Stimulated activated CD8-positive, alpha-beta memory T cell treated with anti-CD3 and anti-CD28 coated beads, Interleukin-15, amount 100 ng/mL, for 1 hour (primary cell): ENCODE results near the gene PLXNA3.
A peak's percentile ranks its signal among the peaks of the same experiment; 100 is the strongest.

ENCODE experiments used
- DNase-seq: peaks from one replicate; pipeline ENCODE4 v3.0.0-alpha.2; 2020; ENCODE audit warnings: low read depth

Gene PLXNA3

GRCh38 chrX:154435171-154435733 lies 22.8 kb upstream of the PLXNA3 start:
- DNase-seq = no peak

DNA sequence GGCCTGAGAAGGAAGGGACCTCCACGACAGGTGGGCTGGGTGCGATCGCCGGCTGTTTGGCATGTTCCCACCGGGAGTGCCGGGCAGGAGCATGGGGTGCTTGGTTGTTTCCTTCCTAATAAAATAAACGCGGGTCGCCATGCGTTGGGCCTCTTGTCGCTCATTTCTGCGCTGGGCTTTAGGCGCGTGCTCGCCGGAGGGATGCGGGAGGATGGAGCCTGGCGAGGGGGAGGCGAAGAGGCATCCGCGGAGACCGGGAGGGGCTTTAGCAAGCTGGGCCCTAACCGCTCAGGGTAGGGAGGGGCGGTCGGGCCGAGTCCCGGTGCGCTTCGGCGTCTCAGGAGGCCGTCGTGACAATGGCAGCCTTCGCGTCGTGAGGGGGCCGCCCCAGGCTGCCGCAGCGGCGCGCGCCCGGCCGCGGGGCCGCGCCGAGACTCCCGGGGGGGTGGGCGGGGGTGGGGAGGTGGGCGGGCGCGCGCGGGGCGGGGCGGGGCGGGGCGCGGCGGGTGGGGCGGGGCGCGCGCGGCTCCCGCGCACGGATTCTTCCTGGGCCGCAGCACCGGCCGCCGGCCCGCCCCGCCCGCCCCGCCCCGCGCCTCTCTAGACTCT lies 21.6 kb upstream of the PLXNA3 start:
- DNase-seq = no peak

DNA sequence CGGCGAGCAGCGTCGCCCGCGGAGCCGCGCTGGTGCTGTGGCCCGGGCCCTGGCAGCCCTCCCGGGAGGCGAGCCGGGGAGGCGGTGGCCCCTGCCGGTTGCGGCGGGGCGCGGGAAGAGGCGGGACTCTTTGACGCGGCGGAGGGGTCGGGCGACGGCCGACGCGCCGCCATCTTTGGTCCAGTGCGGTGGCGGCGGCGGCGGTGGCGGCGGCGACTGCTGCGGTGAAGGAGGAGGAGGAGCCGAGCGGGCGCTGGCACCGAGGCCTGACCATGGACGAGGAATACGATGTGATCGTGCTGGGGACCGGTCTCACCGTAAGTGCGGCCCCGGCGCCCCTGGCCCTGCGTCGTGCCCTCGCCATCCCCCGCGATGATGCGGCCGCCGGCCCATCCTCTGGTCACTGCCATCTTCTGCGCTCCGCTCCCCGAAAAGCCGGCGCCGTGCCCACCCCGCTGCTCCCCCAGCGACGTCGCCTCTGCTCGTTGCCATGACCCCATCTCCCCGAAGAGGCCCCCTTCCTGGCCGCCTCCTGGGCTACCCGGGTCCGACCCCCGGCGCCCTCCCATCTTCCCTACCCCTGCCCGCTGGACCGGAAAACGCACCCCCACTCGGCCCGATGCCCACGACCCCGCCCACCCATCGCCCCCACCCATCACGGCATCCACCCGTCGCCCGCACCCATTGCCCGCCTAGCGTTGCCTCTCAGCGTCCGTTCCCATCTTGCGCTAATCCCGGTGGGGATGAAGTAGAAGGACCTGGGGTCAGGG lies 20.9 kb upstream of the PLXNA3 start, which contains the start of gene GDI1:
GDI1 (plus strand) TSS at position 172 of the 770 bp plus-strand sequence; CDS start at position 273, 101 bp downstream.
- no peak for DNase-seq

DNA sequence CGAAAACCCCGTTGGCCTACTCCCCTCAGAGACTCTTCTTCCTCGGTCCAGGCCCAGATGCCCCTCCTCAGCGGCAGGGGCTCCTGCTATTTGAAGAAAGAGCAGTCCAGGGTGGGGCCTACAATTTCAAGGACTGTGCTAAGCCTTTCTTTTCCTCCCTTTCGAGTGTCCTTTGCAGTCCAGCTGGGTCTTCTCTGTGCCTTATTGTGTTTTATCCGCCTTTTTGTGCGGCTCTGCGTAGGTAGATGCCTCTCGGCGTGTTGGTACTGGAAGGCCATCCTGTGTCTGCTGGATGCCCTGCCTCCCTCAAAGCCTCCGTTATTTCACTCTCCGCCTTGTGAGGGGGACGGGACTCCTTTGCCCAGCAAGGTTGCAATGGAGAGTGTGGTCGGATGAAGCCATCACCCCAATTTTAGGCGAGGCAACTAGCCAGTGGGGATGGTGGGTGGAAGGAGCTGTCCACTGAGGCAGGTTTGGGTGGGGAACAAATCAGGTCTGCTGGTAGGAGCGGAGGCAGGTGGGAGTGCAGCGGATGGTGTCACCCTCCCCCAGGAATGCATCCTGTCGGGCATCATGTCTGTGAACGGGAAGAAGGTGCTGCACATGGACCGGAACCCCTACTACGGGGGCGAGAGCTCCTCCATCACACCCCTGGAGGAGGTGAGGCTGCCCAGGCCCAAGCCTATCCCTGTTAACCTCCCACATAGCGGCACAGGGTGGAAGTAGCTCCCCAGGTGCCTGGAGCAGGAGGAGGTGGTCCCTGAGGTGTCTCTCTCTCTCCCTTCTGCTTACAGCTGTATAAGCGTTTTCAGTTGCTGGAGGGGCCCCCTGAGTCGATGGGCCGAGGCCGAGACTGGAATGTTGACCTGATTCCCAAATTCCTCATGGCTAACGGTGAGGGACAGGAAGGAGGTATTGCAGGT lies 19.8 kb upstream of the PLXNA3 start:
- DNase-seq = no peak

DNA sequence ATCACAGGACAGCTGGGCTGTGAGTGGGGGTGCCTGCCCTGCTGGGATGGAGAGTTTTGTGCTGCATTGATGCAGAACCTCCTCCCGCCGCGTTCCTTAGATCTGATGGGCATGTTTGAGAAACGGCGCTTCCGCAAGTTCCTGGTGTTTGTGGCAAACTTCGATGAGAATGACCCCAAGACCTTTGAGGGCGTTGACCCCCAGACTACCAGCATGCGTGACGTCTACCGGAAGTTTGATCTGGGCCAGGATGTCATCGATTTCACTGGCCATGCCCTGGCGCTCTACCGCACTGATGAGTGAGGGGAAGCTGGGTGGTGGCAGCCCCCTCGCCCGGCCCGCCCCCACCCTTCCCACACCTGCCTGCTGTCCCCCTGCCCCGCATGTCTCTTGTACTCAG lies 18.2 kb upstream of the PLXNA3 start:
- no peak for DNase-seq

DNA sequence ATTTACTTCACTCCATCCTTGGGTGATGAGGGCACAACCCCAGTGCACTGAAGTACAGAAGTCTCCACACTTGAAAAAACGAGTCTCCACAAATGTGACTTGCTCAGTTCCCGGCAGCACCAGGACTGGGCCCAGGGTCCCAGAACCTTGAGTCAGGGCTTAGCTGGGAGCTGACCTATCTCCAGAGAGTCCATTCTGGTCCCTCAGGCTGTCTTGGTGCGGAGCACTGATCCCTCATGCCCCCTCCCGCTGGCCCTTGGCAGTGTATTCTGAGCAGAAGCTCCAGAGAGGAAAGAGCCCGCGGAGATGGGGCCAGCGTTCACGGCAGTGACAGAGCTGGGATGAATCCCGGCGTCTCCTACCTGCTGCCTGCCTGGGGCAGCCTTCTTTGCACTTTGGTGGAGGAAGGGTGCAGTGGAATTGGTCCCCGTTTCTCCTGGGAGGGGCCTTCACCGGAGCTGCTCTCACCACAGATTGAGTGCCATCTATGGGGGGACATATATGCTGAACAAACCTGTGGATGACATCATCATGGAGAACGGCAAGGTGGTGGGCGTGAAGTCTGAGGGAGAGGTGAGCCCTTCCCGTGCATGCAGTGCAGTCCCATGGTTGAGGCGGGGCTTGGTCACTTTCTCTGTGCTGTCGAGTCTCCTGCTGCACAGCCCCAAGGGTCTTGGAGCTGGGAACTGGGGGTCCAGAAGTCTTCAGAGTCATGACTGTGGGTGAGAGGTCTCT lies 17.3 kb upstream of the PLXNA3 start:
- no peak for DNase-seq

GRCh38 chrX:154441564-154441963 lies 16.5 kb upstream of the PLXNA3 start:
- DNase-seq = no peak

DNA sequence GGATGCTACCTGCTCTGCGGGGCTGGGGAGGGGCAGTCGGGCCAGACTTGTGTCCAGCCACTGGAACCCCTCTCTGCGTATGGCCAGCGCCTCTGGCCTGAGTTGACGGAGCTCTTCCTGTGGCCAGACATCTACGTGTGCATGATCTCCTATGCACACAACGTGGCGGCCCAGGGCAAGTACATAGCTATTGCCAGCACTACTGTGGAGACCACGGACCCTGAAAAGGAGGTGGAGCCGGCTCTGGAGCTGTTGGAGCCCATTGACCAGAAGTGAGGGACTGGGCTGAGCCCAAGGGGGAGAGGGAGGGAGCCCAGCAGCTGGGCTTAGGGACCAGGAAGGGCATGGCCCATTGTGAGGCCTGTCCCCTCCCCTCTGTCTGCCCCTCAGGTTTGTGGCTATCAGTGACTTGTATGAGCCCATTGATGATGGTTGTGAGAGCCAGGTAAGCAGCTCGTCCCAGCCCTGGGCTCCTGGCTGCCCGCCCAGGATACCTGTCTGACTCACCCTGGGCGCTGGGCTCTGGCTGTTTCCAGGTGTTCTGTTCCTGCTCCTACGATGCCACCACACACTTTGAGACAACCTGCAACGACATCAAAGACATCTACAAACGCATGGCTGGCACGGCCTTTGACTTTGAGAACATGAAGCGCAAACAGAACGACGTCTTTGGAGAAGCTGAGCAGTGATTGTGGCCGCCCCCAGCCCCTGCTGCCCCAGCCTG lies 15.9 kb upstream of the PLXNA3 start:
- no peak for DNase-seq

- DNase-seq = no peak
Measured at GRCh38 chrX:154443479-154443910, 14.6 kb upstream of the PLXNA3 start.

GRCh38 chrX:154443992-154444754 lies 13.9 kb upstream of the PLXNA3 start, which contains the start of gene FAM50A:
FAM50A (plus strand) TSS chrX:154444141; CDS start chrX:154444236, 95 bp downstream.
- peak; percentile 24 for DNase-seq

- no peak for DNase-seq
Measured at GRCh38 chrX:154444755-154445246, 13.3 kb upstream of the PLXNA3 start.

GRCh38 chrX:154445776-154446175 lies 12.3 kb upstream of the PLXNA3 start:
- no peak for DNase-seq

DNA sequence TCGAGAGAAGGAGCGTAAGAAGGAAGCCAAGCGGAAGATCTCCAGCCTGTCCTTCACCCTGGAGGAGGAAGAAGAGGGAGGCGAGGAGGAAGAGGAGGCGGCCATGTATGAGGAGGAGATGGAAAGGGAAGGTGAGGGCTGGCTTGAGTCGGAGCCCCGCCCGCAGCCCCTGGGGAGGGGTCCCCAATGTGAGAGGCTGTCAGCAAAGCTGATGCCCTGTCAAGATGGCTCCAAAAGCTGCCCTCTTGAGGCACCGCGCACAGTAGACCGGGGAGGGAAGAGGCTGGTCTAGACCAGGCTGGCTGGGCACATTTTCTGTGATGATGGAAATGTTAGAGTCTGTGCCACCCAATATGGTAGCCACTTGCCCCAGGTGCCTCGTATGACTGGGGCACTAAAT lies 11.7 kb upstream of the PLXNA3 start:
- no peak for DNase-seq

GRCh38 chrX:154448484-154448883 lies 9.6 kb upstream of the PLXNA3 start:
- DNase-seq = no peak

GRCh38 chrX:154449618-154450017 lies 8.5 kb upstream of the PLXNA3 start:
- no peak for DNase-seq

DNA sequence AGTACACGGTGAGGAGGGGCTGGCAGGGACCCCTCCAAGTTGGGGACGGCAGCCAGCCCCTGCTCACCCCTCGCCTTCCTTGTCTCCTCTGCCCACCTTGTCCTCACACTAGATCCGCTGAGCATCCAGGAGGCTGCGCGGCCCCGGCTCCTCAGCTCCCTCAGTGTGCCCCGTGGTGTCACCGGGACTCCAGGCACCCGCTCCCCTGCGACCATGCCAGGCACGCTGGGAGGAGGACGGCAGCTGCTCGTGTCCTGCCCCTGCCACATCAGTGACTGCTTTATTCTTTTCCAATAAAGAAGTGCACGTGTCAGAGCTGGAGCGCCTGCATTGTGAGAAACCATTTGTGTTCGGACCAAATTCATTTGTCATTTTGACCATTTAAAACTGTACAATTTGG lies 7.8 kb upstream of the PLXNA3 start:
- no peak for DNase-seq

GRCh38 chrX:154452823-154453222 lies 5.3 kb upstream of the PLXNA3 start:
- DNase-seq = no peak

GRCh38 chrX:154457491-154458115 lies 478 bp upstream of the PLXNA3 start:
- DNase-seq = no peak
